ENCODE data around the gene AUTS2. TPM values are rescaled to one million over a fixed set of nuclear protein-coding genes. Genes with fewer than 3 reads are reported as not detected.

Gene AUTS2
- total and polyA plus RNA-seq, 10 of the 15 experiments (the other 5 are each of a cell fraction or from before 2014, with no cell fraction given) = 6.4 to 55.6 (median 21.6) TPM

DNA sequence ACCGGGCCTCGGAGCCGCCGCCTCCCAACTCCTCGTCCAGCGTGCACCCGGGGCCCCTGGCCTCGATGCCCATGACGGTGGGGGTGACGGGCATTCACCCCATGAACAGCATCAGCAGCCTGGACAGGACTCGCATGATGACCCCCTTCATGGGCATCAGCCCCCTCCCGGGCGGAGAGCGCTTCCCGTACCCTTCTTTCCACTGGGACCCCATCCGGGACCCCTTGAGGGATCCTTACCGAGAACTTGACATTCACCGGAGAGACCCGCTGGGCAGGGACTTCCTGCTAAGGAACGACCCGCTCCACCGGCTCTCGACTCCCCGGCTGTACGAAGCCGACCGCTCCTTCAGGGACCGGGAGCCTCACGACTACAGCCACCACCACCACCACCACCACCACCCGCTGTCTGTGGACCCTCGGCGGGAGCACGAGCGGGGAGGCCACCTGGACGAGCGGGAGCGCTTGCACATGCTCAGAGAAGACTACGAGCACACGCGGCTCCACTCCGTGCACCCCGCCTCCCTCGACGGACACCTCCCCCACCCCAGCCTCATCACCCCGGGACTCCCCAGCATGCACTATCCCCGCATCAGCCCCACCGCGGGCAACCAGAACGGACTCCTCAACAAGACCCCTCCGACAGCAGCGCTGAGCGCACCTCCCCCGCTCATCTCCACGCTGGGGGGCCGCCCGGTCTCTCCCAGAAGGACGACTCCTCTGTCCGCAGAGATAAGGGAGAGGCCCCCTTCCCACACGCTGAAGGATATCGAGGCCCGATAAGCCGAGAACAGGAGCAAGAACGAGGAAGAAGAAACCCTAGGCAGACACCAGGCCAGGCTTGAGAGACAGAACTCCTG, 1192.2 kb downstream of the AUTS2 start:
- no peak overlapping the region for H3K9ac ChIP-seq (ENCODE audit: control insufficient read depth, insufficient read depth, low read length)
- ChIA-PET CTCF (no interaction called here), RAD21 (ENCODE audit: unreplicated experiment) (no interaction called here), POLR2A (no interaction called here), SMC1A (ENCODE audit: uncharacterized antibody, unreplicated experiment) (interaction anchor here (1.0 kb wide), 1 partner anchor 83 kb away, joined by 3 read pairs; no protein-coding TSS in a partner anchor)
- no peaks in the 10 kb centered on the region for H3K79me2 ChIP-seq (ENCODE audit: control insufficient read depth, insufficient read depth, low read length)
- H3K27me3 ChIP-seq (replicated peaks in 1 of 2; ENCODE audit: control insufficient read depth in 2 of 2, insufficient read depth in 2 of 2, low read length in 1 of 2) = no peaks in the 10 kb centered on the region
- peaks cover 19 to 29% of the 10 kb centered on the region in 2 experiments; a peak in 3 of 4 replicates for H3K36me3 ChIP-seq (ENCODE audit: control insufficient read depth in 2 of 2, insufficient read depth in 2 of 2, low read length in 1 of 2)
- no peak overlapping the region for H3K4me2 ChIP-seq (ENCODE audit: control insufficient read depth, insufficient read depth)
- TF ChIP-seq, protein P1, sequence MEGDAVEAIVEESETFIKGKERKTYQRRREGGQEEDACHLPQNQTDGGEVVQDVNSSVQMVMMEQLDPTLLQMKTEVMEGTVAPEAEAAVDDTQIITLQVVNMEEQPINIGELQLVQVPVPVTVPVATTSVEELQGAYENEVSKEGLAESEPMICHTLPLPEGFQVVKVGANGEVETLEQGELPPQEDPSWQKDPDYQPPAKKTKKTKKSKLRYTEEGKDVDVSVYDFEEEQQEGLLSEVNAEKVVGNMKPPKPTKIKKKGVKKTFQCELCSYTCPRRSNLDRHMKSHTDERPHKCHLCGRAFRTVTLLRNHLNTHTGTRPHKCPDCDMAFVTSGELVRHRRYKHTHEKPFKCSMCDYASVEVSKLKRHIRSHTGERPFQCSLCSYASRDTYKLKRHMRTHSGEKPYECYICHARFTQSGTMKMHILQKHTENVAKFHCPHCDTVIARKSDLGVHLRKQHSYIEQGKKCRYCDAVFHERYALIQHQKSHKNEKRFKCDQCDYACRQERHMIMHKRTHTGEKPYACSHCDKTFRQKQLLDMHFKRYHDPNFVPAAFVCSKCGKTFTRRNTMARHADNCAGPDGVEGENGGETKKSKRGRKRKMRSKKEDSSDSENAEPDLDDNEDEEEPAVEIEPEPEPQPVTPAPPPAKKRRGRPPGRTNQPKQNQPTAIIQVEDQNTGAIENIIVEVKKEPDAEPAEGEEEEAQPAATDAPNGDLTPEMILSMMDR (IDR thresholded peaks at IDR 0.05 in 2 of 3, conservative IDR thresholded peaks at IDR 0.05 in 1 of 3; ENCODE audit: control insufficient read depth in 2 of 3, extremely low read depth in 1 of 3, insufficient read depth in 1 of 3, low read depth in 3 of 3, low read length in 3 of 3) = no peak
- TF ChIP-seq NR2C2 (IDR thresholded peaks at IDR 0.05; ENCODE audit: borderline replicate concordance, control insufficient read depth, insufficient read length, low read depth) (no peak), SREBF1 (IDR thresholded peaks at IDR 0.05; ENCODE audit: low read length) (no peak), PML (IDR thresholded peaks at IDR 0.05; ENCODE audit: low read length) (no peak), MXI1 (IDR thresholded peaks at IDR 0.05; ENCODE audit: low read depth, low read length) (no peak), PAX5 (IDR thresholded peaks at IDR 0.05; ENCODE audit: borderline replicate concordance, low read depth, low read length) (no peak), BACH1 (IDR thresholded peaks at IDR 0.05; ENCODE audit: borderline replicate concordance) (no peak), POU2F2 (IDR thresholded peaks at IDR 0.05; ENCODE audit: borderline replicate concordance, low read depth, low read length) (no peak), EP300 (IDR thresholded peaks at IDR 0.05; ENCODE audit: borderline replicate concordance in 1 of 2, control insufficient read depth in 1 of 2, low read depth in 2 of 2, low read length in 2 of 2) (no peak)
- TF ChIP-seq, protein P2, sequence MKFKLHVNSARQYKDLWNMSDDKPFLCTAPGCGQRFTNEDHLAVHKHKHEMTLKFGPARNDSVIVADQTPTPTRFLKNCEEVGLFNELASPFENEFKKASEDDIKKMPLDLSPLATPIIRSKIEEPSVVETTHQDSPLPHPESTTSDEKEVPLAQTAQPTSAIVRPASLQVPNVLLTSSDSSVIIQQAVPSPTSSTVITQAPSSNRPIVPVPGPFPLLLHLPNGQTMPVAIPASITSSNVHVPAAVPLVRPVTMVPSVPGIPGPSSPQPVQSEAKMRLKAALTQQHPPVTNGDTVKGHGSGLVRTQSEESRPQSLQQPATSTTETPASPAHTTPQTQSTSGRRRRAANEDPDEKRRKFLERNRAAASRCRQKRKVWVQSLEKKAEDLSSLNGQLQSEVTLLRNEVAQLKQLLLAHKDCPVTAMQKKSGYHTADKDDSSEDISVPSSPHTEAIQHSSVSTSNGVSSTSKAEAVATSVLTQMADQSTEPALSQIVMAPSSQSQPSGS (IDR thresholded peaks at IDR 0.05; ENCODE audit: low read length) = no peak
- FAIRE-seq = no peak
- no peaks in the 10 kb centered on the region for H3K9me3 ChIP-seq (replicated peaks; ENCODE audit: control insufficient read depth, insufficient read depth, low read length)
- DNase-seq (ENCODE audit: low read depth, low spot score) = no peak
- 95% methylated on average over 43 of the region's 63 CpGs for WGBS (ENCODE audit: insufficient coverage, insufficient replicate concordance, low lambda C conversion rate, missing lambda C conversion rate)
- no peak for ATAC-seq
- BruUV-seq (replicated peaks) = no TSS peak
- H3K4me1 ChIP-seq (ENCODE audit: control insufficient read depth, insufficient read depth, low read length) = no peaks in the 10 kb centered on the region
- H4K20me1 ChIP-seq (ENCODE audit: control insufficient read depth, insufficient read depth) = no peaks in the 10 kb centered on the region
- no peak overlapping the region for H3K27ac ChIP-seq (ENCODE audit: control insufficient read depth, insufficient read depth)
- H2AFZ ChIP-seq (ENCODE audit: control insufficient read depth, low read depth, low read length) = no peak overlapping the region
- intact Hi-C loops (cut with micrococcal nuclease; ENCODE audit: unreplicated experiment) = no loop called here
- in situ Hi-C loops (cut with MboI) = no loop called here
- H3K4me3 ChIP-seq = no peak overlapping the region

Measured in GM12878 (cell line).